ENCODE results near the gene SHISAL1.
"Not testable (repeated sequence)": the region's sequence is repeated elsewhere in the genome, so short reads cannot be mapped to it uniquely, and the experiment has no call there.

The SHISAL1 gene

GRCh38 chr22:44304354-44304753, 8.4 kb downstream of the SHISAL1 start:
- Histone ChIP-seq H3K4me1 (ENCODE audit: insufficient read depth, low read length, severe bottlenecking) (no peaks in the 10 kb centered on the region), H3K4me3 (ENCODE audit: low read depth, low read length, poor library complexity, severe bottlenecking) (no peak overlapping the region), H3F3A (ENCODE audit: insufficient read depth, low read length) (no peaks in the 10 kb centered on the region), H4K20me1 (ENCODE audit: insufficient read depth, low read length) (no peaks in the 10 kb centered on the region), H3K9ac (ENCODE audit: low read length) (no peak overlapping the region), H3K4me2 (ENCODE audit: low read length) (no peak overlapping the region), H3K9me2 (ENCODE audit: low read depth, low read length) (no peaks in the 10 kb centered on the region), H3K36me3 (ENCODE audit: insufficient read depth, low read length) (no peaks in the 10 kb centered on the region), H3K27ac (ENCODE audit: low read depth, low read length, poor library complexity, severe bottlenecking) (no peak overlapping the region), H2AFZ (ENCODE audit: low read length) (no peak overlapping the region), H3K79me2 (ENCODE audit: insufficient read depth, low read length) (no peaks in the 10 kb centered on the region), H3K27me3 (ENCODE audit: insufficient read depth, low read length) (peaks cover 7% of the 10 kb centered on the region; the same call in 1 of the 2 replicates), H3K9me3 (ENCODE audit: low read length) (no peaks in the 10 kb centered on the region)
- TF ChIP-seq EZH2 (IDR thresholded peaks at IDR 0.05; ENCODE audit: borderline replicate concordance, low read length), result no peak

- not testable (repeated sequence) for H3K4me1 ChIP-seq (ENCODE audit: insufficient read depth, low read length, severe bottlenecking); H3K9me2 ChIP-seq (ENCODE audit: low read depth, low read length); H3K36me3 ChIP-seq (ENCODE audit: insufficient read depth, low read length); H3K9me3 ChIP-seq (ENCODE audit: low read length); H3F3A ChIP-seq (ENCODE audit: insufficient read depth, low read length); H3K79me2 ChIP-seq (ENCODE audit: insufficient read depth, low read length); H3K9ac ChIP-seq (ENCODE audit: low read length); H3K4me3 ChIP-seq (ENCODE audit: low read depth, low read length, poor library complexity, severe bottlenecking); H3K27me3 ChIP-seq (ENCODE audit: insufficient read depth, low read length); H3K4me2 ChIP-seq (ENCODE audit: low read length); H4K20me1 ChIP-seq (ENCODE audit: insufficient read depth, low read length); H3K27ac ChIP-seq (ENCODE audit: low read depth, low read length, poor library complexity, severe bottlenecking); H2AFZ ChIP-seq (ENCODE audit: low read length)
Observed at GRCh38 chr22:44302363-44302762, 10.4 kb downstream of the SHISAL1 start.

- Histone ChIP-seq H3F3A (ENCODE audit: insufficient read depth, low read length) (no peaks in the 10 kb centered on the region), H3K4me1 (ENCODE audit: insufficient read depth, low read length, severe bottlenecking) (no peaks in the 10 kb centered on the region), H3K36me3 (ENCODE audit: insufficient read depth, low read length) (no peaks in the 10 kb centered on the region), H3K9ac (ENCODE audit: low read length) (no peak overlapping the region), H3K79me2 (ENCODE audit: insufficient read depth, low read length) (no peaks in the 10 kb centered on the region), H3K9me3 (ENCODE audit: low read length) (no peaks in the 10 kb centered on the region), H3K27me3 (ENCODE audit: insufficient read depth, low read length) (peaks cover 4% of the 10 kb centered on the region; the same call in 1 of the 2 replicates), H3K27ac (ENCODE audit: low read depth, low read length, poor library complexity, severe bottlenecking) (no peak overlapping the region), H3K4me2 (ENCODE audit: low read length) (no peak overlapping the region), H3K9me2 (ENCODE audit: low read depth, low read length) (no peaks in the 10 kb centered on the region), H3K4me3 (ENCODE audit: low read depth, low read length, poor library complexity, severe bottlenecking) (no peak overlapping the region), H4K20me1 (ENCODE audit: insufficient read depth, low read length) (no peaks in the 10 kb centered on the region), H2AFZ (ENCODE audit: low read length) (no peak overlapping the region)
- TF ChIP-seq EZH2 (IDR thresholded peaks at IDR 0.05; ENCODE audit: borderline replicate concordance, low read length), result no peak
- no peak for TF ChIP-seq CTCF (IDR thresholded peaks at IDR 0.05; ENCODE audit: low read length)
Observed at GRCh38 chr22:44301039-44301438, 11.7 kb downstream of the SHISAL1 start.

- no peak for TF ChIP-seq CTCF (IDR thresholded peaks at IDR 0.05; ENCODE audit: low read length)
- no peak for TF ChIP-seq EZH2 (IDR thresholded peaks at IDR 0.05; ENCODE audit: borderline replicate concordance, low read length)
- no peaks in the 10 kb centered on the region for H3K36me3 ChIP-seq (ENCODE audit: insufficient read depth, low read length)
- H3K9ac ChIP-seq (ENCODE audit: low read length), result no peak overlapping the region
- H4K20me1 ChIP-seq (ENCODE audit: insufficient read depth, low read length), result no peaks in the 10 kb centered on the region
- H3K4me3 ChIP-seq (ENCODE audit: low read depth, low read length, poor library complexity, severe bottlenecking), result no peak overlapping the region
- H3K9me3 ChIP-seq (ENCODE audit: low read length), result no peaks in the 10 kb centered on the region
- no peaks in the 10 kb centered on the region for H3K4me1 ChIP-seq (ENCODE audit: insufficient read depth, low read length, severe bottlenecking)
- peaks cover 6% of the 10 kb centered on the region for H3K27me3 ChIP-seq (ENCODE audit: insufficient read depth, low read length)
- no peak overlapping the region for H3K27ac ChIP-seq (ENCODE audit: low read depth, low read length, poor library complexity, severe bottlenecking)
- H3K79me2 ChIP-seq (ENCODE audit: insufficient read depth, low read length), result no peaks in the 10 kb centered on the region
- no peak overlapping the region for H2AFZ ChIP-seq (ENCODE audit: low read length)
- no peaks in the 10 kb centered on the region for H3K9me2 ChIP-seq (ENCODE audit: low read depth, low read length)
- no peaks in the 10 kb centered on the region for H3F3A ChIP-seq (ENCODE audit: insufficient read depth, low read length)
- no peak overlapping the region for H3K4me2 ChIP-seq (ENCODE audit: low read length)
Observed at GRCh38 chr22:44299124-44299523, 13.6 kb downstream of the SHISAL1 start.
